Endodermal cell (in vitro differentiated cells): ENCODE measurements around the gene C3orf80. TPM values are rescaled to one million over a fixed set of nuclear protein-coding genes. Genes with fewer than 3 reads are reported as not detected.
"Not testable (repeated sequence)": the region's sequence is repeated elsewhere in the genome, so short reads cannot be mapped to it uniquely, and the experiment has no call there.

ENCODE experiments used
- DNase-seq: peaks from one replicate; pipeline ENCODE4 v3.0.0-alpha.2; 2017
- H3K27ac ChIP-seq: 2 replicates; pipeline ENCODE4 v1.5.1; 2013; ENCODE audit warnings: mild to moderate bottlenecking, low read depth, low read length, moderate library complexity
- H3K27me3 ChIP-seq: 2 replicates; pipeline ENCODE4 v1.6.1; 2013; ENCODE audit warnings: mild to moderate bottlenecking, low read length, moderate library complexity; ENCODE audit not compliant: insufficient read depth, control insufficient read depth, poor library complexity, severe bottlenecking
- H3K36me3 ChIP-seq: 2 replicates; pipeline ENCODE4 v1.7.0; 2013; ENCODE audit warnings: mild to moderate bottlenecking, low read length, moderate library complexity; ENCODE audit not compliant: control insufficient read depth, insufficient read depth
- H3K4me1 ChIP-seq: one replicate; pipeline ENCODE4 v1.7.0; 2013; ENCODE audit warnings: low read length; ENCODE audit not compliant: control insufficient read depth, insufficient read depth
- H3K4me3 ChIP-seq: 2 replicates; pipeline ENCODE4 v1.5.1; 2013; ENCODE audit warnings: mild to moderate bottlenecking, low read length, moderate library complexity
- H3K9ac ChIP-seq: 2 replicates; pipeline ENCODE4 v1.6.1; 2013; ENCODE audit warnings: mild to moderate bottlenecking, low read length, moderate library complexity; ENCODE audit not compliant: poor library complexity, severe bottlenecking; ENCODE audit errors: extremely low read depth
- H3K9me3 ChIP-seq: 2 replicates; pipeline ENCODE4 v1.6.1; 2013; ENCODE audit warnings: mild to moderate bottlenecking, low read length, moderate library complexity; ENCODE audit not compliant: control insufficient read depth
- H3K27ac Mint-ChIP-seq: 2 replicates; pipeline ENCODE4 v1.8.0; 2020; ENCODE audit warnings: mixed read lengths
- H3K27me3 Mint-ChIP-seq: 2 replicates; pipeline ENCODE4 v1.8.0; 2021; ENCODE audit warnings: mild to moderate bottlenecking, mixed read lengths; ENCODE audit not compliant: insufficient read depth
- H3K36me3 Mint-ChIP-seq: 2 replicates; pipeline ENCODE4 v1.8.0; 2020; ENCODE audit warnings: low read depth, mixed read lengths
- H3K4me1 Mint-ChIP-seq: 2 replicates; pipeline ENCODE4 v1.8.0; 2020; ENCODE audit warnings: mixed read lengths
- H3K4me3 Mint-ChIP-seq: 2 replicates; pipeline ENCODE4 v1.8.0; 2020; ENCODE audit warnings: mild to moderate bottlenecking, moderate library complexity, mixed read lengths
- H3K9me3 Mint-ChIP-seq: 2 replicates; pipeline ENCODE4 v1.8.0; 2020; ENCODE audit warnings: mild to moderate bottlenecking, mixed read lengths
- CTCF ChIP-seq: fragments of 200-600 bp; sonication (generic); conservative IDR thresholded peaks from 2 replicates; pipeline ENCODE4 v1.5.0; 2021; ENCODE audit warnings: antibody characterized with exemption, mild to moderate bottlenecking
- WGBS, 2 experiments: methylation state at CpG; one replicate each; pipeline versions ENCODE4 v1.1.5 to v1.1.7; 2013; ENCODE audit warnings: missing lambda C conversion rate in 2 of 2, mixed read lengths in 1 of 2; ENCODE audit not compliant: insufficient coverage in 1 of 2, insufficient read length in 1 of 2; 5-methylcytosine and 5-hydroxymethylcytosine counted together
- total RNA-seq, 2 donors: library from RNA; stranded (reverse); fragmentation: NEBNext Ultra II Directional in 1 of 2; extraction: Animal tissue kit (Norgen Biotek cat#: 25700) in 1 of 2; gene quantifications; 2 replicates in 1 of 2; 3 replicates in 1 of 2; pipeline ENCODE4 v1.2.1, GENCODE V29; 2021

Gene C3orf80
- total RNA-seq, 2 donors from 2014 or later: 0.24 TPM; not detected in 1

DNA sequence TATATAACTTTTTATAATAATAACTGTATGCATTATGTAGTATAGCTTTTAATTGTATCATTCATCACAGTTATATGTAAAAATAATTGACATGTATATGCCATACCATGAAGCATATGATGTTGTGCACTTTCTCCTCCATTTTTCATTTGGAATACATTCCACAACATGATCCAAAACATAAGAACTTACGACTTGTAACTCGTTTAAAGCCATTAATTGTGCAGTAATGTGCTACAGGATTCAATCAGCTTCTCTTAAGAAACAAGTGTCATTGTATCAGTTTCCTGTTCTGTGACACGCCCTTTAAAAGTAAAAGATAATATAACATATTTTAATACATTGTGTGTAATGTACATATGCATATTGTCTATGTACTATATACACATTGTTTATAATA is 2.2 kb downstream of the C3orf80 start:
- TF ChIP-seq CTCF: no peak
- 89 to 100% methylated on average over 2 of the region's 3 CpGs for WGBS, 2 experiments
- Mint-ChIP-seq H3K4me1 (peaks cover 9% of the 10 kb centered on the region), H3K27me3 (peaks cover 69% of the 10 kb centered on the region), H3K4me3 (no peak overlapping the region), H3K27ac (no peak overlapping the region), H3K9me3 (no peaks in the 10 kb centered on the region), H3K36me3 (no peaks in the 10 kb centered on the region)
- Histone ChIP-seq H3K4me1 (no peaks in the 10 kb centered on the region), H3K9me3 (no peaks in the 10 kb centered on the region), H3K9ac (no peak overlapping the region), H3K27ac (no peak overlapping the region), H3K4me3 (no peak overlapping the region), H3K36me3 (no peaks in the 10 kb centered on the region), H3K27me3 (peaks cover 64% of the 10 kb centered on the region)
- no peak for DNase-seq

- no peaks in the 10 kb centered on the region for H3K4me1 ChIP-seq
- H3K27ac Mint-ChIP-seq: no peak overlapping the region
- no peak overlapping the region for H3K4me3 ChIP-seq
- no peaks in the 10 kb centered on the region for H3K9me3 Mint-ChIP-seq
- peaks cover 31% of the 10 kb centered on the region for H3K27me3 Mint-ChIP-seq
- no peaks in the 10 kb centered on the region for H3K36me3 ChIP-seq
- DNase-seq: no peak
- TF ChIP-seq CTCF: no peak
- H3K36me3 Mint-ChIP-seq: no peaks in the 10 kb centered on the region
- peaks cover 28% of the 10 kb centered on the region for H3K27me3 ChIP-seq
- no peaks in the 10 kb centered on the region for H3K9me3 ChIP-seq
- WGBS, 2 experiments: 85 to 100% methylated on average over 1 to 3 of the region's 3 CpGs
- H3K9ac ChIP-seq: no peak overlapping the region
- no peak overlapping the region for H3K4me3 Mint-ChIP-seq
- H3K27ac ChIP-seq: no peak overlapping the region
- no peaks in the 10 kb centered on the region for H3K4me1 Mint-ChIP-seq
Measured at GRCh38 chr3:160232014-160232413, 6.8 kb downstream of the C3orf80 start.

GRCh38 chr3:160240719-160241118 is 15.5 kb downstream of the C3orf80 start:
- not testable (repeated sequence) for H3K36me3 Mint-ChIP-seq, H3K9ac ChIP-seq, H3K27me3 ChIP-seq, H3K9me3 Mint-ChIP-seq, H3K27ac Mint-ChIP-seq, H3K27me3 Mint-ChIP-seq, H3K4me3 Mint-ChIP-seq, H3K36me3 ChIP-seq, H3K4me1 Mint-ChIP-seq, H3K27ac ChIP-seq, H3K4me3 ChIP-seq, H3K4me1 ChIP-seq, DNase-seq, H3K9me3 ChIP-seq
- WGBS, 2 experiments: 88 to 95% methylated on average over 4 to 6 of the region's 6 CpGs

DNA sequence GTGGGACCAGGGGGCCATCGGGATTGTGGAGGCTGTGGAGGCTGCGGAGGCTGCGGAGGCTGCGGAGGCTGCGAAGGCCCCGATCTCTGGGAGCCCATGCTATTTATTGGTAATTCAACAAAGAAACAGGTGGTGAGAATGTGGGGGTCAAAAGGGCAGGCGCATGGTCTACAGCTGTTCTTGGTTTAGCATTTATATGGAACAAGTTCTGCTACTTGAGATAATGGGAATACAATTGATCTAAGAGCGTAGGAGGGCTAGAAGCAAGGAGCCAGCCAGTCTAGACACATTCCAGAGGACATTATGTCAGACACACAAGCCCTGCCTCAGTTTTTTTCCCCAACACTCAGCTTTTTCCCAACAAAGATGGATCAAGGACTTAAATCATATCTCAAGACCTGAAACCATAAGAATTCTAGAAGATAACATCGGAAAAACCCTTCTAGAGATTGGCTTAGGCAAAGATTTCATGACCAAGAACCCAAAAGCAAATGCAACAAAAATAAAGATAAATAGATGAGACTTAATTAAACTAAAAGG is 20.1 kb downstream of the C3orf80 start:
- H3K9ac ChIP-seq: no peak overlapping the region
- no peaks in the 10 kb centered on the region for H3K9me3 ChIP-seq
- H3K9me3 Mint-ChIP-seq: peaks cover 5% of the 10 kb centered on the region
- no peak overlapping the region for H3K4me3 ChIP-seq
- H3K27ac Mint-ChIP-seq: no peak overlapping the region
- no peak for TF ChIP-seq CTCF
- no peak overlapping the region for H3K27ac ChIP-seq
- H3K4me1 Mint-ChIP-seq: no peaks in the 10 kb centered on the region
- H3K27me3 Mint-ChIP-seq: peaks cover 6% of the 10 kb centered on the region
- no peak for DNase-seq
- no peaks in the 10 kb centered on the region for H3K27me3 ChIP-seq
- 91 to 93% methylated on average over 6 to 9 of the region's 9 CpGs for whole genome bisulfite sequencing, 2 experiments
- no peaks in the 10 kb centered on the region for H3K36me3 ChIP-seq
- no peaks in the 10 kb centered on the region for H3K36me3 Mint-ChIP-seq
- H3K4me3 Mint-ChIP-seq: no peak overlapping the region
- no peaks in the 10 kb centered on the region for H3K4me1 ChIP-seq
